RWPE1 (cell line): ENCODE results near the gene RASA4.
"Not testable (repeated sequence)": the region's sequence is repeated elsewhere in the genome, so short reads cannot be mapped to it uniquely, and the experiment has no call there.

Source experiments
- CTCF ChIA-PET: fragments of 350-600 bp; sonication (Branson Sonifier 250); formaldehyde crosslinking; extraction: SDS; loops from one replicate; lab custom pipeline; 2021; lab: Yijun Ruan, JAX
- POLR2A ChIA-PET: fragments of 400-600 bp; formaldehyde crosslinking; extraction: SDS; loops from one replicate; lab custom pipeline; 2020; ENCODE audit warnings: antibody characterized with exemption; ENCODE audit not compliant: low non-redundant PET; lab: Yijun Ruan, JAX
- DNase-seq: peaks from one replicate; pipeline ENCODE4 v3.0.0; 2012; ENCODE audit warnings: low spot score
- H3K27ac ChIP-seq: fragments of 450-650 bp; 2 replicates; pipeline ENCODE4 v1.5.1; 2017
- CTCF ChIP-seq: fragments of 450-650 bp; conservative IDR thresholded peaks from 2 replicates; pipeline ENCODE4 v1.5.1; 2017; ENCODE audit warnings: low read depth, mild to moderate bottlenecking

The RASA4 gene

GRCh38 chr7:102577315-102578240 is 39.0 kb downstream of the RASA4 start:
- CTCF ChIA-PET, DNase-seq, H3K27ac ChIP-seq: not testable (repeated sequence)
- POLR2A ChIA-PET: interaction anchor here (0.6 kb wide), 1 partner anchor 171 kb away, joined by 3 read pairs; the partner anchor contains the start of gene FAM185A

- DNase-seq, CTCF ChIA-PET, H3K27ac ChIP-seq, POLR2A ChIA-PET: not testable (repeated sequence)
Measured at GRCh38 chr7:102576363-102576762, 40.2 kb downstream of the RASA4 start.

- DNase-seq, POLR2A ChIA-PET, CTCF ChIA-PET, H3K27ac ChIP-seq: not testable (repeated sequence)
Measured at GRCh38 chr7:102574607-102575006, 41.9 kb downstream of the RASA4 start.

- H3K27ac ChIP-seq: peak within 1 kb of the TSS; percentile 62
- DNase-seq, POLR2A ChIA-PET, CTCF ChIA-PET: not testable (repeated sequence)
- peak; percentile 34; the same call in 1 of the 2 replicates for TF ChIP-seq CTCF
Measured at GRCh38 chr7:102572261-102573239, 44.0 kb downstream of the RASA4 start, which contains the start of gene POLR2J3. Gene POLR2J3 (minus strand): TSS chr7:102572583. CDS start chr7:102572521, 62 bp downstream.

GRCh38 chr7:102568620-102569019 is 47.9 kb downstream of the RASA4 start:
- CTCF ChIA-PET, H3K27ac ChIP-seq, DNase-seq, POLR2A ChIA-PET: not testable (repeated sequence)

GRCh38 chr7:102550808-102551422 is 65.6 kb downstream of the RASA4 start, which contains the start of gene SPDYE2:
Gene SPDYE2 (plus strand): TSS chr7:102551226. CDS start chr7:102553256, 2,030 bp downstream.
- CTCF ChIA-PET, DNase-seq, H3K27ac ChIP-seq, POLR2A ChIA-PET: not testable (repeated sequence)

GRCh38 chr7:102546353-102546752 is 70.2 kb downstream of the RASA4 start:
- POLR2A ChIA-PET, DNase-seq, H3K27ac ChIP-seq, CTCF ChIA-PET: not testable (repeated sequence)

- POLR2A ChIA-PET, CTCF ChIA-PET, DNase-seq, H3K27ac ChIP-seq: not testable (repeated sequence)
Measured at GRCh38 chr7:102545288-102545687, 71.3 kb downstream of the RASA4 start.

- CTCF ChIA-PET, H3K27ac ChIP-seq, DNase-seq: not testable (repeated sequence)
- POLR2A ChIA-PET: interaction anchor here (0.6 kb wide), 1 partner anchor 112 kb away, joined by 5 read pairs; no protein-coding TSS in a partner anchor
Measured at GRCh38 chr7:102544372-102544771, 72.2 kb downstream of the RASA4 start.

- POLR2A ChIA-PET, CTCF ChIA-PET, H3K27ac ChIP-seq, DNase-seq: not testable (repeated sequence)
Measured at GRCh38 chr7:102543596-102543995, 73.0 kb downstream of the RASA4 start, which contains the start of gene UPK3BL2. Gene UPK3BL2 (minus strand): TSS chr7:102543696. CDS start chr7:102543636, 60 bp downstream.

GRCh38 chr7:102542771-102543170 is 73.8 kb downstream of the RASA4 start:
- POLR2A ChIA-PET, DNase-seq, CTCF ChIA-PET, H3K27ac ChIP-seq: not testable (repeated sequence)

- CTCF ChIA-PET, DNase-seq, H3K27ac ChIP-seq, POLR2A ChIA-PET: not testable (repeated sequence)
Measured at GRCh38 chr7:102542083-102542482, 74.5 kb downstream of the RASA4 start.

GRCh38 chr7:102540604-102541003 is 76.0 kb downstream of the RASA4 start:
- CTCF ChIA-PET, POLR2A ChIA-PET, H3K27ac ChIP-seq, DNase-seq: not testable (repeated sequence)

GRCh38 chr7:102535062-102535615 is 81.4 kb downstream of the RASA4 start:
- CTCF ChIA-PET, POLR2A ChIA-PET, DNase-seq, H3K27ac ChIP-seq: not testable (repeated sequence)
